ENCODE results near the gene ARFGEF2. TPM values are rescaled to one million over a fixed set of nuclear protein-coding genes. Genes with fewer than 3 reads are reported as not detected.

ARFGEF2 gene
- total RNA-seq, 2 experiments from 2014 or later: 19.8 to 20.6 TPM

DNA sequence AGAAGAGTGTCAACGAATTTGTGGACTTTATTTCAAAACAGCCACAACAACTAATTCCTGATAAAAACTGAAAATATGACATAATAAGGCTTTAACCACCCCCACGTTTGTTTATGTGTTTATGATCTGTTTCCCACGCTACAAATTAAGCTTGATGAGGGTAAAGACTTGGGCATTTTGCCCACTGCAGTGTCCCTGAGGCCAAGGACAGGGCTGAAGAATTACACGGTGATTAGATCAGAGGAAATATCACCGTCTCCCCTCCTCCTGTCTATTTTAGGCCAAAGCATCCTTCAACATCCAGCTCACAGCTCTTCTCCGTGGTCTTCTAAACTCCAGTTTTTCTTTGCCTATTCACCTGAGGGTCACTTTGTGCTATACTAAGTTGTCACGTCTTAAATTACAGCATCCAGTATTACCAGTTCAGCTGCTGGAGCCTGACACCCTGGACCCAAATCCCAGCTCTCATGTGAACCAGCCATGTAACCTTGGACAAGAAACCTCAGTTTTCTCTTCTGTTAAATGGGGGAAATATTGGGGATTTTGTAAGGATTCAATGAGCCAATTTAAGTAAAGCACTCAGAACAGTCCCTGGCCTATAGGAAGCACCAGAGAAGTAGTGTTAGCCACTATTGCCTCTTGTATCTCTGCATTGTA, 15.2 kb upstream of the ARFGEF2 start:
- no peak overlapping the region for H3K27ac Mint-ChIP-seq
- DNase-seq (no peak), ATAC-seq (ENCODE audit: low read depth) (no peak)
- H3K4me1 Mint-ChIP-seq: peaks cover 15% of the 10 kb centered on the region
- POLR2A ChIA-PET: interaction anchor here (0.6 to 1.0 kb wide), 3 partner anchors 16 to 209 kb away, joined by 3 read pairs; no protein-coding TSS in a partner anchor
- H3K27me3 Mint-ChIP-seq: peaks cover 8% of the 10 kb centered on the region
- H3K4me3 Mint-ChIP-seq: no peak overlapping the region
- peaks cover 2% of the 10 kb centered on the region for H3K9me3 Mint-ChIP-seq
- no peaks in the 10 kb centered on the region for H3K36me3 Mint-ChIP-seq

DNA sequence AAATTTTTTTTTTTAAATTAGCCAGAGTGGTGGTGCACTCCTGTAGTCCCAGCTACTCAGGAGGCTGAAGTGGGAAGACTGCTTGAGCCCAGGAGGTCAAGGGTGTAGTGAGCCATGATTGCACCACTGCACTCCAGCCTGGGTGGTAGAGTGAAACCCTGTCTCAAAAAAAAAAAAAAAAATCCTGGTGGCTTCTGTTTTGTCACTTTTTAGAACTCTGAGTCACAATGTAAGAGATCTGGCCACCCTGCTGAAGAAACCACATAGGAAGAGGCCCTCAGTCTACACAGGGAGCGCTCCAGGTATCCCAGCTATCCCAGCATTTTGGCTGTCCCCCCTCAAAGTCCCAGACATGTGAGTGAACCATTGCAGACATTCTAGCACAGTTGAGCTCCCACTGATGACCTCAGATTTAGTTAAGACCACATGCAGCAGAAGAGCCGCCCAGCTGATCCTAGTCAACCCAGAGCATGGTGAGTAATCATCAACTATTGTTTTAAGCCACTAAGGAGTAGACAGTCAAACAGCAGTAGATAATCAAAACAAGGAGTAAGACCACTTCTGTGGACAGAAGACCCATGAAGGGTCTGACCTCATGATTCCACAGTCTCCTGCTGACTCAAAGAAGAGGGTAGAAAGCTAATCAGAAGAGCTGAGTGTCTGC, 12.7 kb upstream of the ARFGEF2 start:
- no peak for DNase-seq
- H3K27ac Mint-ChIP-seq: no peak overlapping the region
- peaks cover 8% of the 10 kb centered on the region for H3K27me3 Mint-ChIP-seq
- POLR2A ChIA-PET: no interaction called here
- peaks cover 16% of the 10 kb centered on the region for H3K4me1 Mint-ChIP-seq
- ATAC-seq (ENCODE audit: low read depth): no peak
- H3K9me3 Mint-ChIP-seq: peaks cover 2% of the 10 kb centered on the region
- H3K4me3 Mint-ChIP-seq: no peak overlapping the region
- H3K36me3 Mint-ChIP-seq: no peaks in the 10 kb centered on the region

DNA sequence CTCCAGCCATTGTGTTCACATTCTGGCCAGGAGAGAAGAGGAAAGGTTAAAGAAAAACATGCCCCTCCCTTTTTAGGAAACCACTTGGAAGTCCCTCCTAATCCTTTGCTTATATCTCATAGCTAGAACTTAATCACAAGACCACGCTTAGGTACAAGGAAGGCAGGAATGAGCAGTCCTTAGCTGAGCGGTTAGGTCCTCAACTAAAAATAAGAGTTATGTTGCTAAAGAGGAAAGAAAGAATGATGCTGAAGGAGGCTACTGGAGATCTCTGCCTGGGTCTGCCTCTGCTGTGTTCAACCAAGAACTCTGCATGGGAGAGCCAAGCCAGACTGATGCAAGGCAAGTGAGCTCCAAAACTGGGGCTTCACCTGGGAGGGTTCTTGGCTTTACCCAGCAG, 11.6 kb upstream of the ARFGEF2 start:
- Mint-ChIP-seq H3K4me3 (no peak overlapping the region), H3K4me1 (peaks cover 11% of the 10 kb centered on the region), H3K9me3 (peaks cover 2% of the 10 kb centered on the region), H3K27ac (no peak overlapping the region), H3K36me3 (no peaks in the 10 kb centered on the region), H3K27me3 (peaks cover 8% of the 10 kb centered on the region)
- DNase-seq (no peak), ATAC-seq (ENCODE audit: low read depth) (no peak)
- POLR2A ChIA-PET: interaction anchor here (0.5 to 0.8 kb wide), 2 partner anchors 12 to 78 kb away, joined by 3 read pairs; no protein-coding TSS in a partner anchor

DNA sequence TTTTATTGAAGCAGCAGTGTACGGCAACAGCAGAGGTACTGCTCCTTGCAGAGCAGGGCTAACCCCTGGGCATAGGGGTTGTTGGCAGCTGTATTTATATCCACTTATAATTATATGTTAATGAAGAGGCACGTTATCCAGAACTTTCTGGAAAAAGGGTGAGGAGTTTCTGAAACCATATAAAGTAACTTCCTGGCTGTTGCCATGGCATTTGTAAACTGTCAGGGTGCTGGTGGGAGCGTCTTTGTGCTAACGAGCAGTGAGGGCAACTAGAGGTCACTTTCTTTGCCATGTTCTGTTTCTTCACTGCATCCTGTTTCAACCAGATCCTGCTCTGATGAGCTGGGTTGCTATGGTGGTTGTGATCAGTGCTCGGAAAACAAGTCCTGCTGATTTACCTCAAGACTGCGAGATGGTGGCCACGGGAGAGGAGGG, 11.1 kb upstream of the ARFGEF2 start:
- ATAC-seq (ENCODE audit: low read depth) (peak; percentile 56), DNase-seq (no peak)
- Mint-ChIP-seq H3K9me3 (peaks cover 2% of the 10 kb centered on the region), H3K4me1 (peaks cover 9% of the 10 kb centered on the region), H3K27me3 (peaks cover 8% of the 10 kb centered on the region), H3K27ac (no peak overlapping the region), H3K36me3 (no peaks in the 10 kb centered on the region), H3K4me3 (no peak overlapping the region)
- POLR2A ChIA-PET: interaction anchor here (0.5 to 0.8 kb wide), 2 partner anchors 12 to 78 kb away, joined by 3 read pairs; no protein-coding TSS in a partner anchor

DNA sequence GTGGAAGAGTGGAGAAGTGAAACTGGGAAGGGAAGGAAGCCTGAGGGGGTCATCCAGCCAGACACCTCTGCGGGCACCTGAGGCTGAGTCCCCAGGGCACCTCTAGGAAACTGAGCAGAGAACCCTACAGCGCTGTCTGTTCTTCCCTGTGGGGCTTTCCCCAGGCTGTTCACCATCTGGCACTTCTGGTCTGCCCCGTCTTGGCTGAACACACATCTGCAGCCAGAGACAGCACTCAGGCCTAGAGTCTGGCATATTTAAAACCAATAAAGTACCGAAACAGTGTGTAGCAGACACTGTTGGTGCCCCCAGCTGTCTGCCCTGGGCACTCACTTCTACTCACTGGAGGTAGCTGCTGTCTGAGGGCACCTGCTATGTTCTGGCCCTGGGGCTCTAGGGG, 9.4 kb upstream of the ARFGEF2 start:
- ATAC-seq (ENCODE audit: low read depth): no peak
- H3K27me3 Mint-ChIP-seq: peaks cover 11% of the 10 kb centered on the region
- no peak for DNase-seq
- peaks cover 7% of the 10 kb centered on the region for H3K4me1 Mint-ChIP-seq
- no peaks in the 10 kb centered on the region for H3K36me3 Mint-ChIP-seq
- POLR2A ChIA-PET: interaction anchor here (0.6 kb wide), 1 partner anchor 8 kb away, joined by 4 read pairs; no protein-coding TSS in a partner anchor
- H3K27ac Mint-ChIP-seq: no peak overlapping the region
- H3K9me3 Mint-ChIP-seq: peaks cover 2% of the 10 kb centered on the region
- H3K4me3 Mint-ChIP-seq: no peak overlapping the region

DNA sequence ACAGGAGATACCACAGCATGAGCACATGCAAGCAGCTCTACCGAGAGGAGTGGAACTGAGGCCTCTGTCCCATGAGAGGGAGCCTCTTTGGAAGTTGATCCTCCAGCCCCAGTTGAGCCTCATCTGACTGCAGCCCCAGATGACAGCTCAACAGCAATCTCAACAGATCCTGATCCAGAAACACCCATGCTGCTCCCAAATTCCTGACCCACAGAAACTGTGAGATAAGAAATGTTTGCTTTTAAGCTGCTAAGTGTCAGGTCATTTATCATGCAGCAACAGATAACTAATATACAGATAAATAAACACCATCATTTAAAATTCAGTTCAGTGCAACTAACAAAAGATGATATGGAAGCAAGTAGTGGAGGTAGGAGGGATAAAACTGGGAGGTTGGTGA, 4.8 kb upstream of the ARFGEF2 start:
- peaks cover 6% of the 10 kb centered on the region for H3K36me3 Mint-ChIP-seq
- H3K27me3 Mint-ChIP-seq: peaks cover 6% of the 10 kb centered on the region
- peaks cover 11% of the 10 kb centered on the region for H3K4me1 Mint-ChIP-seq
- POLR2A ChIA-PET: interaction anchor here (0.9 kb wide), 1 partner anchor 178 kb away, joined by 3 read pairs; no protein-coding TSS in a partner anchor
- ATAC-seq (ENCODE audit: low read depth) (no peak), DNase-seq (no peak)
- H3K9me3 Mint-ChIP-seq: no peaks in the 10 kb centered on the region
- no peak overlapping the region for H3K4me3 Mint-ChIP-seq
- no peak overlapping the region for H3K27ac Mint-ChIP-seq

DNA sequence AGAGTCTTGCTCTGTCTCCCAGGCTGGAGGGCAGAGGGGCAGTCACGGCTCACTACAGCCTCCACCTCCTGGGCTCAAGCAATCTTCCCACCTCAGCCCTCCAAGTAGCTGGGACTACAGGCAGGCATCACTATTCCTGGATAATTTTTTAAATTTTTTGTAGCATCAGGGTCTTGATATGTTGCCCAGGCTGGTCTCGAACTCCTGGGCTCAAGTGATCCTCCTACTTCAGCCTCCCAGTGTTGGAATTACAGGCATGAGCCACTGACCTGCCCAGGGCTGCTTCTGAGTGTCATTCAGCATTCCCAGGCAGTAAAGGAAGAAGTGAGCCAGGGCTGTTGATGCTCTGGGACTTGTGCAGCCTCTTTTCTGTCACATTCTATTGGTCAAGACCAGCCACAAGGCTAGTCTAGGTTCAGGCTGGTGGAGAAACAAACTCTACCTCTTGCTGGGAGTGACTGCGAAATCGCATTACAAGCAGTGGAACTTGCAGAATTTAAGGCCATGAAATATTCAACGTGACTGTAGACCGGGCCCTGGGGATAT, 2.1 kb upstream of the ARFGEF2 start:
- no peaks in the 10 kb centered on the region for H3K9me3 Mint-ChIP-seq
- no peak overlapping the region for H3K27ac Mint-ChIP-seq
- peaks cover 6% of the 10 kb centered on the region for H3K36me3 Mint-ChIP-seq
- DNase-seq: no peak
- ATAC-seq (ENCODE audit: low read depth): no peak
- no peak overlapping the region for H3K4me3 Mint-ChIP-seq
- peaks cover 29% of the 10 kb centered on the region for H3K4me1 Mint-ChIP-seq
- POLR2A ChIA-PET: interaction anchor here (1.2 kb wide), 1 partner anchor 27 kb away, joined by 3 read pairs; no protein-coding TSS in a partner anchor
- H3K27me3 Mint-ChIP-seq: peaks cover 6% of the 10 kb centered on the region

DNA sequence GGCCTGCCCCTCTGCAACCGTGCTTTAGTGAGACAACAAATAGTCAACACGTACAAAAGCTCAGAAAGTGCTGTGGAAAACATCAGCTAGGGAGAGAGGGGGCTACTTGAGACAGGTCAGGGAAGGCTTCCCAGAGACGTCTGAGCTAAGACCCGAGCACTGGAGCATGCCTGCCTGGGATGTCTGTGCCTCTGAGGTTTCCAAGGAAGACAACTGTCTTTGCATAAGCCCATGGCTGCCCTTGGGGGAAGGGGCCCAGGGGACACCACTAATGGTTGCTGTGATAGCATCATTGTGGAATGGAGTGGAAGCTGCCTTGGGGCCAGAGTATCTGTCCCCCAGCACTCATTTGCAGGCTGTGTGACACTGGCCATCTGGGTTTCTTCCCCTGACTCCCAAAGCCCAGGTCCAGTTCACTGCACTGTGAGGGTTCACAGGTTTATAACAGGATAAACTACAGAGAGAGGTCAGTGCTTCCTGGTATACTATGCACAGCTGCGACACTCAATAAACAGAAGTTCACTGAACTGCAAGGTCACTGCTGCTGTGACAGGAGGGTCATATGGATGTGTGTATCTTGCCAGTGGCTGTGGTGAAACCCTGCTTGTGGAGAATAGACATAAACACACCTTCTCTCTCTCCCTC, 1.5 kb upstream of the ARFGEF2 start:
- Mint-ChIP-seq H3K27me3 (peaks cover 6% of the 10 kb centered on the region), H3K9me3 (no peaks in the 10 kb centered on the region), H3K4me3 (peak overlapping the region; percentile 97), H3K27ac (peak overlapping the region; percentile 96), H3K36me3 (peaks cover 6% of the 10 kb centered on the region), H3K4me1 (peaks cover 30% of the 10 kb centered on the region)
- DNase-seq (no peak), ATAC-seq (ENCODE audit: low read depth) (no peak)
- POLR2A ChIA-PET: interaction anchor here (1.2 kb wide), 1 partner anchor 27 kb away, joined by 3 read pairs; no protein-coding TSS in a partner anchor

DNA sequence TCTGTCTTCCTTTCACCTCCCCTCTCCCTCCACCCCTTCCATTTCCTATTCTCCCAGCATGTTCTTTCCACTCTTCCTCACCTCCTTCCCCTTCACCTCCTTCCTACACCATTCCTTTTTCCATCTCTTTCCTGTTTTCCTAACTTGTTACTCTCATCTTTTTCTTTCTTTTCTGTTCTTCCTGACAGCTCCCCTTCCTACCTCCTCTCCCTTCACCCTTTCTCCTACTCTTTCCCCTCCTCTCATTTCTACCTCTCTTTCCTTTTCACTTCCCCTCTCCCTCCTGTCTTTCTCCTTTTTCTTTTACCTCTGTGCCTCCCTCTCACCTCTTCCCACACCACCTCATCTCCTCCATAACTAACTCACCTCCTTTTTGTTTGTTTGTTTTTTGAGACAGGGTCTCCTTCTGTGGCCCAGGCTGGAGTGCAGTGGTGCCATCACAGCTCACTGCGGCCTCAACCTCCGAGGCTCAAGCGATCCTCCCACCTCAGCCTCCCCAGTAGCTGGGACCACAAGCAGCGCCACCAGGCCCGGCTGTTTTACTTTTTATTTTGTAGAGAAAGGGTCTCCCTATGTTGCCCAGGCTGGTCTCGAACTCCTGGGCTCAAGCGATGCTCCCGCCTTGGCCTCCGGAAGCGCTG, 864 bp upstream of the ARFGEF2 start:
- peaks cover 6% of the 10 kb centered on the region for H3K36me3 Mint-ChIP-seq
- POLR2A ChIA-PET: interaction anchor here (1.2 kb wide), 1 partner anchor 26 kb away, joined by 3 read pairs; no protein-coding TSS in a partner anchor

DNA sequence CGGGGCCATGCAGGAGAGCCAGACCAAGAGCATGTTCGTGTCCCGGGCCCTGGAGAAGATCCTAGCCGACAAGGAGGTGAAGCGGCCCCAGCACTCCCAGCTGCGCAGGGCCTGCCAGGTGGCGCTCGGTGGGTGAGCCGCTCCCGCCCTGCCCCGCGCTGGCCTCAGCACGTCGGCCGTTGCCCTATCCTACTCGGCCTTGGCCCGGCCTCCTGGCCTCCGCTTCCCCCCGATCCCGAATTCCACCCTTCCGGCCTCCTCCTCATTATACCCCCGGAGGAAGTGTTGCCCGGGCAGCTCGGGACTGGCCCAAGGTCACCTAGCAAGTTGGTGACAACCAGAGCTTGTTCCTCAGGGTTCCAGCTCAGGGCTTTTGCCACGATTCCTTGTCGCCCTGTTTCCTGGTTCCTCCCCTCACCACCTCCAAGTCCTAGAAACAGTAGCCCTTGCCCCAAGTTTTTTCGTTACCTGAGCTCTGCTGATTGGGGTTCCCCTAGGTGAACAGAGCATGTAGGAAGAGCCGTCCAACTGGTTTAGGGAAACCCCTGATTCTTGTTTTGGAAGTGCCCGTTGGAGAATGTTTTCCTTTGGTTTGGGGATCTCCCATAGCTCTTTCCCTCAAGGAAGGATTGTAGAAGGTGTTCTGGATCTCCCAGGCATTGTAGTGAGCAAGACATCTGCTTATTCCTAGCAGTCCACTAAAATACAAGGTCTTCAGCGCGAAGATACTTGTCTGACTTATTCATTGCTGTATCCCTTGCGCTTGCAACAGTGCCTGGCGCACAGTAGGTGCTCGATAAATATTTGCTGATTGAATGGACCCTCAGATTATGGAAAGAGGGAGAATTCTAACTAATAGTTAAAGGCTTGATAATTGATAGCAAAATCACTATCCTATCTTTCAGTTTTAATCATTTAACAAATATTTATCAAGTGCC, 641 bp downstream of the ARFGEF2 start:
- DNase-seq (no peak), ATAC-seq (ENCODE audit: low read depth) (peak; percentile 54)
- Mint-ChIP-seq H3K4me1 (peaks cover 38% of the 10 kb centered on the region), H3K27me3 (peaks cover 2% of the 10 kb centered on the region), H3K27ac (peak overlapping the region; percentile 89), H3K9me3 (peaks cover 1% of the 10 kb centered on the region), H3K4me3 (peak overlapping the region; percentile 94), H3K36me3 (peaks cover 10% of the 10 kb centered on the region)
- POLR2A ChIA-PET: interaction anchor here (0.6 to 1.8 kb wide), 5 partner anchors 12 to 1549 kb away, joined by 3 to 5 read pairs (median 3); partner anchors contain the start of gene CSE1L

More for the DNA sequence above, 864 bp upstream of the ARFGEF2 start:
- H3K27me3 Mint-ChIP-seq: peaks cover 6% of the 10 kb centered on the region
- H3K27ac Mint-ChIP-seq: peak overlapping the region; percentile 96
- H3K4me3 Mint-ChIP-seq: peak overlapping the region; percentile 97
- no peak for ATAC-seq (ENCODE audit: low read depth)
- H3K9me3 Mint-ChIP-seq: no peaks in the 10 kb centered on the region
- H3K4me1 Mint-ChIP-seq: peaks cover 31% of the 10 kb centered on the region
- peak; percentile 57 for DNase-seq

DNA sequence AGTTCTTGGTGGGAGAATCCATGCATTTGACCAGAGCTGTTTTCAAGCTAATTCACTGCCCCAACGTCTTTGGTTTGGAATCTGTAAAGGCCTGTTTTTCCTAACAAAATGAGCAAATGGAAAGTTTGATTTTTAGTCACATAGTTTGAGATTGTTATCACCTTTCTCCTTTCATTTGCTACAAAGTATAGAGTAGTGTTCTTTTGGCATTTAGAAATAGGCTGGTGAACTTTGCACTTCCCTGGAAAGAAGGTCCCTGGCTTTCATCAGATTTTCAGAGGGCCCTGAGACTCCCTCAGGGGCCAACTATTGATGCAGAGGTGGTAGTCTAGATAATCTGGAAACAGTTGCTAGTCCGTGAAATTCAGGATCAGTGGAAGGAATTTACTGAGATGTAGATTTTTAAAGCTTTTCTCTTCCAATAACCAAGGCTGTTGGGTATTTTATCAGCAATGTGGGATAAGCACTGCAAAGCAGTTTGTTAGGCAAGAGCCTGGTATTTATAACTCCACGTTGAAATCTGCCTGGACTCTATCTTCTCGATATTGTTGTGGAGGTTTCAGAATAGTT, 1.7 kb downstream of the ARFGEF2 start:
- POLR2A ChIA-PET: interaction anchor here (0.5 kb wide), 1 partner anchor 291 kb away, joined by 3 read pairs; no protein-coding TSS in a partner anchor
- ATAC-seq (ENCODE audit: low read depth) (no peak), DNase-seq (no peak)
- Mint-ChIP-seq H3K4me1 (peaks cover 38% of the 10 kb centered on the region), H3K36me3 (peaks cover 12% of the 10 kb centered on the region), H3K4me3 (no peak overlapping the region), H3K9me3 (peaks cover 1% of the 10 kb centered on the region), H3K27me3 (peaks cover 2% of the 10 kb centered on the region), H3K27ac (no peak overlapping the region)

DNA sequence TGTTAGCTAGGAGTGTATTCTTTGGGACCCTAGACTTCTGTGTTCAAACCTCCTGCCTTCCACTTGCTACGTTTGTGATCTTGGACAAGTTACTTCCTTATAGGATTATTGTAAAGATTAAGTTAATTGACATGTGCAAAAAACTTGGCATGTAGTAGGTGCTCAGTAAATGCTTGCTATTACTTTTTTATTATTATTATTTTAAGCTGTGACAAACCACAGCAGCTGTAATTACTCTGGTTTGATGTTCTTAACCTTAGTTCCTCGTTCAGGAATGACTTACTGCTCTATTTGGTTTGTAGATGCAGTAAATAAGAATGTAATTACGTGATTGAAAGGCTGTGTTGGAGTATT, 3.2 kb downstream of the ARFGEF2 start:
- Mint-ChIP-seq H3K27ac (no peak overlapping the region), H3K36me3 (peaks cover 12% of the 10 kb centered on the region), H3K27me3 (no peaks in the 10 kb centered on the region), H3K9me3 (peaks cover 1% of the 10 kb centered on the region), H3K4me3 (no peak overlapping the region), H3K4me1 (peaks cover 38% of the 10 kb centered on the region)
- ATAC-seq (ENCODE audit: low read depth): no peak
- POLR2A ChIA-PET: no interaction called here
- no peak for DNase-seq
